CD4-positive, alpha-beta T cell treated with Interleukin-10 for 1 hour (primary cell): Measurements from ENCODE around the gene DOCK2.

Experiments used
- DNase-seq: peaks from one replicate; pipeline ENCODE4 v3.0.0-alpha.2; 2020

Gene DOCK2

DNA sequence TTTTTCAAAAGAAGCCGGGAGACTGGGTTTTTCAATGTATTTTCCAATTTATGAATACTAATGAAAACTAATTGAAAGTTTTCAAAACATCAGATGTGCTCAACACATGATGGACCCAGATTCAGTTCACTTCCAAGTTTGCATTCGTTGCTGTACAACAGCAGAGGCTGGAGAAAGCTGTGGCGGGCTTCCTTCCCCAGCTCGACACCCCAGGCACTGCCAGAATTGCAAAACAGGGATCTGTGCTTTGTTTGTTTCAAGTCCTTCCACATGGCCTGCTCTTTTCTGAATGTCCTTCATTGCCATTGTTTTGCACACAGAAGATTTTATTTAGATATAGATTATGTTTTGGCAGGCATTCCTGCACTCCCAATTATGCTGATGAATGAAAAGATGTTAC, 373.5 kb downstream of the DOCK2 start:
- no peak for DNase-seq

DNA sequence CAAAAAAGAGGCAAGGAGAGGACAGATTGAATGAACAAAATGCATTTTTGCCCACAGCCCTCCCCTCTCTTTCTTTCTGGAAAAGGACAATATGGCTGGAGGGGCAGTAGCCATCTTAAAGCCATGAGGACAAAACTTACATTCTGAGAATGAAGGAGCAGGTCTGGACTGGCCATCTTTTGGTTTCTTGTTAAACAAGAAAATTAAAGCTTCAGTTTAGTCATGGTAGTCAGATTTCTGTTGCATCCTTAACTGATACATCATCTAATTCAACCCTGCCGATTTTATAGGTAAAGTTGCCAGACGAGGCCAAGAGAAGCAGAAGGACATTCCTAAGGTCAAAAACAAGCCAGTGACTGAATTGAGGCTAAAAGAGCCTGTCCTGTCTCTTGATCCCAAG, 374.7 kb downstream of the DOCK2 start:
- no peak for DNase-seq

DNA sequence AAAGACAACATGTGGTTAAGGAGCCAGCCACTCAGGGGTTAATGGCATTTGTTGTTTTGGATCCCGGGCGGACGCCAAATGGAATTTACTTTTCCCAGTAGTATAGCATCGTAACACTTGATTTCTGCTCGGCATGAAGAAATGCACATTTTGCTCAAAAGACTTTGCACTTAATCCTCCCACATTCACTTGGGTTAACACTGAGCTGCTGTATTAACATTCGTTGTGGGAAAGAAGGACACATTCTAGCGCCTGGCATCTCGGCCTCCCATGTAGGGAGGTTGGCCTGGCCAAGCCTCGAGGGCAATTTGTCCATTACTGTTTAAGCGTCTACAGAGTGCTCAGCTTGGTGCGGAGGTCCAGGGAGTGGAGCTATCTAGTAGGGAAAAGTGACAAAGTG, 375.5 kb downstream of the DOCK2 start:
- DNase-seq, result no peak

DNA sequence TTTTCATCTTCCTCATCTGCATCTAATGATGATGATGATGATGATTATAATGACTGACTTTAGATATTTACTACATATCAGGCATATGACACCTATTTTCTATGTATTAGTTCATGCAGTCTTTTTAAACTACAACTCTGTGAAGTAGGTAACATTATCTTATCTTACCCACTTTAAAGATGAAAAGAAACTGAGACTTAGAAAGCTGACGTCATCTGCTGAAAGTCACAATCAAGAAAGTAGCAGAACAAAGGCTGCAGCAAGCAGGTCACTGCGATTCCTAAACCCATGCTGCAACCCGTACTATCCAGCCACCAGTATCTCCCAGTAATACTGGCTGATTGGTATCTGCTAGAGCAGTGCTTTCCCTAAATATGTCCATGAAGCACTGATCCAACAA, 383.3 kb downstream of the DOCK2 start:
- no peak for DNase-seq

DNA sequence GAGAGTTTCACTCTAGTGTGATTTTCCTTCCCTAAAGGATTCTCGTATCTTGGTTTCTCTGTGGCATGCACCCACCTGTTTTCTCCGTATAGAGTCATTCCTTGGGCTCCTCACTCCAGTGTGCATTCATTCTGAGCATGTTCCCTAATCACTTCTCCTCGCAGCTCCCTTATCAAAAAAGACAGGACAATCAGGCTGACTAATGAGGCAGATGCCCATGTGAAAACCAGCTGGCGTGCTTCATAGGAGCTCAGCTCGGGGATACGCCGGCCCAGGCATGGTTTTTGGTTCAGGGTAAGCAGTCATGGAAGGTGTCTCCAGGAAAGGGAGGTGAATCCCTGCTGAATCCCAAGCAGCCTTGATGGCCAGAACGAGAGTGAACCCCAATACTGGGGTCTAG, 384.4 kb downstream of the DOCK2 start:
- no peak for DNase-seq

DNA sequence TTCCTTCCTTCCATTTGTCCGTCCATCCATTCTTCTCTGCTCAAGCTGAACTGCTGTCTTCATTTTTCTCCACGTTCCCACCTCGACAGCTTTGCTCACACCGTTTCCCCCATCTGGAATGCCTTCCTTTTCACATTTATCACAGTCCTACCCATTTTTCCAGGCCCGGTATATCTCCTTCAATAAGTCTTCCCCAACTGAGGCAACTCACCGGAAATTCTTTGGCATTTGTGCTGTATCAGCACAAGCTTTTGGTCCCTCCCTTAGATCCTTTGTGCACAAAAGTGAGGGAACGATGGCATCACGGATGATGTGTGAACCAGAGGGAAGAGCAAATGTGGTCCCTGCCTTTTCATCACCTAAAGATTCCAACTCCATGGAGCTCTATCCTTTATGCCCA, 388.8 kb downstream of the DOCK2 start:
- DNase-seq, result no peak

DNA sequence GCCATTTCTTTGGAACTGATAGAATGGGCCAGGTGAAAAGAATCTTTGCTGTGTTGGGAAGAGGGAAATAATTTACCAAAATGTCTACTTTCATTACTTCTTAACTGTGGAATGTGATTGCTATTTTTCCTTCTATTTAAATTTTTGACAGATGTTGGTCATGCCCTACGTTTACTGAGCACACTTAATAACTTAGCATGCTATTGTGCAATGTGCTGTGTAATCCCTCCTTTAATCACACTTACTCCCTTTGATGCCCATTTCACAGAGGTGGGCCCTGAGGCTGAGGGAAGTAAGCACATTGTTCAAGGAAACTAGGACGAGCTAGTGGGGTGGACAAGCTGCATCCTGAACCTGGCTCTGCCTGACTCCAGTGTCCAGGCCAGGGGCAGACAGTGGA, 391.0 kb downstream of the DOCK2 start:
- DNase-seq, result no peak

DNA sequence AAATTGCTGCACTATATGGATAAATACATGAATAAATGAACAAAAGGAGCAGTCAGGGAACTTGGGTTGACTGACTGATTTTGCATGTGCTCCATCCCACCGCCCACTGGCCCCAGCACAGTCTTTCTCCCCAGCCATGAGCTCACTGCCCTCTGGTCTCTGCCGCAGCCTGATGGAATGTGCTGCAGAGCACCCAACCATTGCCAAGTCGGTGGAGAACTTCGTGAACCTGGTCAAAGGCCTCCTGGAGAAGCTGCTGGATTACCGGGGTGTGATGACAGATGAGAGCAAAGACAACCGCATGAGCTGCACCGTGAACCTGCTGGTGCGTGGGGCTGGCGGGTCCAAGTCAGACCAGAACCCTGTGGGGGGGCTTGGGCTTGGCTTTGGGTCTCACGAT, 397.2 kb downstream of the DOCK2 start:
- no peak for DNase-seq

DNA sequence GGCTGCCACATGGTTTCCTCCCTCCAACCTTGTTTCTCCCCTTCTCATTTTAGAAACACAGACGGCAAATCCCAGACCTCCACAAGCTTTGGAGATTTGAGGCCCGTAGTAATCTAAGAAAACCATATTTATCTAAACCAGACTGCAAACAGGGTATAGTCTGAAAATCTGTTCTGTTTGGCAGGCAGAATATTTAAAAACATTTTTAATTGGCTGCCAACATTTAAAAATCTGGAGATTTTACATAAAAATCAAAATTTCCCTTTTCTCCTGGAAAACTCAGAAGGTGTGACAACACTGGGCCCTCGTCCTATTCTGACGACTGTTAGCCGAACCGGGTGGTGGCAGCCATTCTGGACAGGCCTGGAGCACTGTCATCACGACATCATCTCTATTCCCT, 401.2 kb downstream of the DOCK2 start:
- no peak for DNase-seq

DNA sequence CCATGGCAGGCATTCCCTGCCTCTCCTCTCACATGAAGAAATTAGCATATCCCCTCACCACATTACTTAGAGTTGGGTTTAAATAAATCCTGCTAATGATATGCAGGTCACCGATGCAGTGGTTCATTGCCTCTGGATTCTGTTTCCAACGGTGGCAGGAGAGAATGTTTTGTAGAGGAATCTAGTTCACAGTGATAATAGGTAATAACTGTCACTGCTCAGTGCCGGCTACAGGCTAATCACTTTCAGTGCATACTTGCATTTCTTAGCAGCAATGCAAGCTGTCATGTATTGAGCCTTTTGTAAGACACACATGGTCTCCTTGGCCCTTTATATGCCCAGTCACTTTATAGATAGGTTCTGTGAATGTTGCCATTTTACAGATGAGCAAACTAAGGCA, 402.8 kb downstream of the DOCK2 start:
- DNase-seq, result no peak

DNA sequence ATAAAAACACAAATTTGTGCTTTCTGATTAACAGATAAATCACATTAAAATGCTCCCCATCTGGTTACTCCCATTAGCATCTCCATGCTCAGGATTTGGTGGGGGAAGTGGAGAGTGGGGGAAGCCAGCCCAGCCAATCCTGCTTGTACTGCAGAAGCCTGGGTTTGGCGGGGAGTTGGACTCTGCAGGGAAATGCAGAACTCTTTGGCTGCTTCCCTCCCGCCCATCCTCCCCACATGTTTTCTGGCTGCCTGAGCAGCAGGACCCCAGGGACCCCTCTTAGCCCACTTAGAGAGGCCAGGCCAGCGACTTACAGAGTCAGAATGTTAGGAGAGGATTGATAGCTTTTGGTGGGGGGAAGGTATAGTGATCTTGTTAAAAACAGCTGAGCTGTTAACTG, 409.2 kb downstream of the DOCK2 start:
- no peak for DNase-seq

DNA sequence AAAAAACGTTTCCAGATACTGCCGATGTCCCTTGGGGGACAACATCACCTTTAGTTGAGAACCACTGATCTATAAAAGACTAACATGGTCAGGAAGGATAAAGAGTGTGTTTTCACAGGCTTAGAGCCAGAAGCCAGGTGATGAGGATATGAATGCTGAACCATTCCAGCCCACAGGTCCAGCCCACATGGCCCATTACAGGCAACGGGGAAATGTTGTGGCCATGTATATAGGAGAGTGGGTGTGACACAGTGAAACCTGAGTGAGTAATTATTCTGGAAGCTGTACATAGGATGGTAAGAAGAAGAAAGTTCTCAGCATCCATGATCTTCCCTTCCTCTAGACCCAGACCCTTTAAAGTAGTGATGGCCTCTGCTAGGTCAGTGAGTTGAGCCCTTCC, 412.6 kb downstream of the DOCK2 start:
- DNase-seq, result no peak

DNA sequence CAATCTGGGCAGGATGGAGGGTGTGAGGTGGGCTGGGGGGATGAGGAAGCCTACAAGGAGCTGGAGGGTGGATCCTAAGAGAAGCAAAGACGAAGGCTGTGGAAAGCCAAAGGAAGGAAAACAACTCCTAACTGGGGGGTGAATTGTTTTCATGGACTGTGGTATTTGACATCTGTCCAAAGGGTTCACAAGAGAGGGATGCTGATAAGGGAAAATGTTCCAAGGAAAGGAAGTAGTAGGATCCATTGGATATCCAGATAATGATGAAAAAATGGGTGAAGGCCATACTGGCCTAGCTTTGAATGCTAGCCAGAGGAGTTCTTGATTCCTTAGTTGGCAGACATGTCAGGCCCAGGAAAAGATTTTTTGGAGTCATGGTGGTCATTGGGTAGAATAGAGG, 416.8 kb downstream of the DOCK2 start:
- no peak for DNase-seq

DNA sequence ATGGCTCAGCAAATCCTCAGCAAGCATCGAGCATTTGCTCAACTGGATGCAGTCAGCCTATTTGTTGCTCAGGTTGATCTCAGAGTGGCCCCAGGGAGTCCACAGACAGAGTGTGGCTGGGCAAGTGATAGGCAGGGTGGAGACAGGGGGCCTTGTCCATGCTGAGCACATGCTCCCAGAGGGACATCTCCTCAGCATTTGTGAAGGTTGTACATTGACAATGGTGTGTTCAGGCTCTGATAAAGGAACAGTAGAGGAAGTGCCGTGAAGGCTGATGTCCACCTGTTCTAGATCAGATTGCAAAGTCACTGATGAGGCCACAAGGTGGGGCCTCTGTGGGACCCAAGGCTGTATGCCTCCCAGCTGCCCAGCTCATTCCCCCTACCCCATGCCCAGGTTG, 418.5 kb downstream of the DOCK2 start:
- DNase-seq, result no peak

DNA sequence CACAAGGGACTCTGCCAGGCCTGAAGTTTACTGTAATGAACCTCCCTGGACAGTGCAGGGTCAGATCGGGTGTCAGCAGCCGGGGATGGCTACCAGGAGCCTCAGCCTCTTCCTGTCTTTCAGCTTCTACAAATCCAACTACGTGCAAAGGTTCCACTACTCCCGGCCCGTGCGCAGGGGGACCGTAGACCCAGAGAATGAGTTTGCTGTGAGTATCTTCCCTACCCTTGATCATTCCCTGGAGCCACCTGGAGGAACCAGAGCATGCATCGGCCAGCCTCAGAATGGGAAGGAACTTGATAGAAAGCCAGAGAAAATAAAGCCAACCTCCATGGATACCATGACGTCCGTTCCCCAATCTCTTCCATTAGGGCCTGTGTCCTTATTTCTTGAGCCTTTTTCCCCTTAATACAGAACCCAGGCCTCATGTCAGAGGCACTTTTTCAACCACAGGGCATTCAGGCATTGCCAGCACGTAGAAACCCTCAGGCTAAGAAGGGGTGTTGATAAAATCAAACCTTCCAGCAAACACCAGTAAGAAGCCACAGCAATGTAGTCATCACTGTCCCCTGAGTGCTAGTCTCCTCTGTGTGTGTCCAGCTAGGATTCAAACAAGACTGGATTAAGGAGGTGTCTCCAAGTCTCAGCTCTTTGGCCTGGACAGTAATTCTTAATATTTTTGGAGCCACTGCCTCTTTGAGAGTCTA, 419.6 kb downstream of the DOCK2 start:
- no peak for DNase-seq

DNA sequence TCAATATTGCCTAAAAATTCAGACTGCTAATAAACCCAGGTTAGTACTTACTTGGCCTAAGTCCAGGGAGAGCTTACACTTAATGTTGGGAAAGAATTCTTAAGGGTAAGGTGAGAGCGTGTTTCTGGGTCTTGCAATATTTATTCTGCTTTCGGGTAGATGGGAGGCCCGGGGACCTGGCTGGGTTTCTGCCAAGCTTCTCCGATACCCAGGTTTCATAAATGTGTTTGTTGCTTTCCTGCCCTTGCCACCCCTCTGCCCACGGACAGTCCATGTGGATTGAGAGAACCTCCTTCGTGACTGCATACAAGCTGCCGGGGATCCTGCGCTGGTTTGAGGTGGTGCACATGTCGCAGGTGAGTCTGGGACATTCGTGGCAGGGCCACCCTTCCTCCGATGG, 420.2 kb downstream of the DOCK2 start:
- DNase-seq, result no peak

DNA sequence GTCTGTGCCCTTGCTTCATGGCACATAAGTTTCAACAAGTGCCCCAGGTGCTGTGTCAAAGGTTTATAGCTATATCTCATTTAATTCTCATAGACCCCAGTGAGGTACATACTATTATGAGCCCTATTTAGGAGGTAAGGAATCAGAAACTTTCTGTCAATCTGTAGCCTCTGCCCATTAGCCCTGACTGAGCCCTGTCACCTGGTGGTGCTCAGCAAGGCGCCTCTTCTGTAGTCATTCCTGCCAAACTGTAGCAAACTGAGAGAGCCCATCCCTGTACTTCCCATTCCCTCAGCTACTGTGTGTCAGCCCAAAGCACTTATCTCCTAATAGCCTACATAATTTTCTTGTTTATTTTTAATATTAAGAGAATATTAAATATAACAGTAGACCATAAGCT, 422.1 kb downstream of the DOCK2 start:
- DNase-seq, result no peak

DNA sequence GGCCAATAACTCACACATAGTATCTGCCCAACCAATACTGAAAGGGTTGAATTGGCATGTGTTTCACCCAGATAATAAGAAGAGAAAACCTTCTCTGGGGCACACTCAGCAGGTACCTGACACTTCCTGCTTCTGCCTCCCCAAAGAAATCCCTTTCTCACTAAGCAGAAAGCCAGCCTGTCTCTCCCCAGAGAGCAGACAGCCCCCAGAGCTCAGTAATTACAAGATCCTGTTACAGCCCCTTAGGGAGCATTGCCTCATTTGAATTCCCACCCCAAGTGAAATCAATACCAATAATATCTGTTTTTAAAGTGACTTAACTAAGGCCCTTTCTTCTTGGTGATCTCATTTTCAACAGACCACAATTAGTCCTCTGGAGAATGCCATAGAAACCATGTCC, 430.1 kb downstream of the DOCK2 start:
- DNase-seq, result no peak

DNA sequence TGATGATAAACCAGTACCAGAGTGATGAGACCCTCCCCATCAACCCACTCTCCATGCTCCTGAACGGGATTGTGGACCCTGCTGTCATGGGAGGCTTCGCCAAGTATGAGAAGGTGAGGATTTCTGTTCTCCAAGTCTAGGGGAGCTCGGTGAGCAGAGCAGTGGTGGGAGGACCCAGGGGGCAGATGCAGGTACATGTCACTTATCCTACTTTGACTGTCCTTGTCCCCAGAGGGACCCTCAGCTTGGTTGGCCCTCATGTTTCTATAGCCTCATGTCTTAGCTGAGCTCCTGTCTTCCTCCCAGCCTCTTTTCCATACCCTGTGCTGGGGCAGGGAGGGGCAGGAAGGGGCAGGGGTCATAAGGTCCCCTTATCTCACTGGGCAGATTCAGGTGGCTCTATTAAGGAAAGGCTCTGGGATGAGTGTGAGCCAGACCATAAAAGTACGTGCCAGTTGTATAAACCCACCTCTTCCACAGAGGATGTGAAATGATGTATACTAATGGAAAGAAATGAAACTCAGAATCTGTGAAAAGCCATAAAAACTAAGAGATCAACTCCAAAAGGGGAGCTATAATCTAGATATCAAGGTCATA, 430.6 kb downstream of the DOCK2 start:
- no peak for DNase-seq

DNA sequence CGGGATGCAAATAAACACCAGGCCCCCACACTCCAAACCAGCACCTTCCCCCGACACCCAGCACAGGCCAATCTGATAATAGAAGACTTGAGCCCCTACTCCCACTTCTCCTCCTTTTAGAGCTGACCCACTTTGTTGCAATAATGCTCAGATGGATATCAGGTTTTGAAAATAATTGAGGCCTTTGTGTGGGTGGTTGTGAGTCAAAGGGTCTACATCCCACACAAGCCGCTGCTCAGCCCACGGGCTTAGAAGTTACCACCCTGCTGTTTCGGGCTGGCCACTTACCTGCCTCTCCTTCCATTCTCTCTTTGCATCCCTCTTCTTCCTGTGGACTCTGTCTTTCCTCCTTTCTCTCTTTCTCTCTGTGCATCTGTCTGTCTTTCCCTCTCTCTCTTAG, 432.4 kb downstream of the DOCK2 start:
- DNase-seq, result no peak

DNA sequence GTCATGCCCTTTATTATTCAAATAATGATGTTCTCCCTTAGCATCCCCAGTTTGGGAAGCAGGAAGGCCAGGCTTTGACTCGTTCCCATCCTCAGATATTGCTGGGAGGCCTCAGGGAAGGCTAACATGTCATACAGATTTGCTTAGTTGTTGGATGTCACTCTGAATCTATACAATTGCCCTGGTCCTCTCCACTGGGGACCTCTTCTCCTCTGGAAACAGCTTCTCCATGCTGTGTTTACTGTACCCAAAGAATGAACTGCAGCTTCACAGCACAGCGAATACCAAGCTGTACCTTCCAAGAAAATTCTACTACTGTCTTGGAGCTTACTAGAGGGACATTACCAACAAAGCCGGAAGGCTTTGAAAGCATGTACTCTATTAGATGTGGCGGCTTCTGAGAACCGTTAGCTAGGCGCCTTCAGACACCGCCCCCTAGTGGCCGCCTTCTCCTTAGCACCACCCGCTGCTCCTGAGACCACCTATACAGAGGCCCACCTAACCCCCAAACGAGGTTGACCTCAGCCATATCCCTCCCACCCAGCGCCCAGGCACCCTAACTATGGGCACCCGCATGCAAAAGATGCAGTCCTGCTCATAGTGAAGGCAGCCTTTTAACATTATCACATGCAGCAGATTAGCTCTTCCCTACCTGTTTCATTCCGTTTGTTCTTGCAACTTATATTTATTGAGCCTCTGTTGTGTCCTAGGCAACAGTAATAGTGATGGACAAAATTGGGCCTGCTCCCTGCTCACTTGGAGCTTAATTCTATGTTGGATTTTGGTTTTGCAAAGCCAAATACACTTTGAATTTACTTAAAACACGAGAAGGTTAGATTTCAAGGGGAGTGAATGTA, 433.7 kb downstream of the DOCK2 start:
- no peak for DNase-seq

DNA sequence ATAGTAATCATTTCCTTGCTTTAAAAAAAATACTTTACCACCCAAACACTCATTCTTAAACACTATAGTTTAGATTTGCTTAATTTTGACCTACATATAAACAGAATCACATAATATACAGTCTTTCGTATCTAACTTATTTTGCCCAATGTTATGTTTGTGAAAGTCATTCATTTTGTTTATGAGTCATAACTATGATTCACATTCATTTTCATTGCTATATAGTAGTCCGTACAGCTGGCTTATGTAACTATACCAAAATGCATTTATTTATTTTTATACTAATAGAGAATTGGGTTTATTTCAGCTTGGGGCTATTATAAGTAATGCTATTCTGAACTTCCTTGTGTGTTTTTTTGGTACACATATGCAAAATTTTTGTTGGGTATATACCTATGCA, 434.7 kb downstream of the DOCK2 start:
- no peak for DNase-seq

DNA sequence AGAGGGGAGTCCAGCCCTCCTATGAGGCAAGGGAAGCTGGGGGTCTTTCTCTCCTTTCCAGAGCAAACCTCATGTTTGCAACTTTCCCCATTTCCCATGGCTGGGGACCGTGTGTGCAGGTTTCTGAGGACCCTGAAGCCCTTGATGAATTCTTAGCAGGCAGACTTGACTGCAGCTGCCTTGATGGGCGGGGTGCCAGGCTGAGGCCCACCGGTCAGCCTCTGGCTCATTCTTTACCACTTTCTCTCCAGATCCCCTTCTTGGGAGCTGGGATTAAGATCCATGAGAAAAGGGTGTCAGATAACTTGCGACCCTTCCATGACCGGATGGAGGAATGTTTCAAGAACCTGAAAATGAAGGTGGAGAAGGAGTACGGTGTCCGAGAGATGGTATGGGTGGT, 438.6 kb downstream of the DOCK2 start:
- DNase-seq, result no peak

DNA sequence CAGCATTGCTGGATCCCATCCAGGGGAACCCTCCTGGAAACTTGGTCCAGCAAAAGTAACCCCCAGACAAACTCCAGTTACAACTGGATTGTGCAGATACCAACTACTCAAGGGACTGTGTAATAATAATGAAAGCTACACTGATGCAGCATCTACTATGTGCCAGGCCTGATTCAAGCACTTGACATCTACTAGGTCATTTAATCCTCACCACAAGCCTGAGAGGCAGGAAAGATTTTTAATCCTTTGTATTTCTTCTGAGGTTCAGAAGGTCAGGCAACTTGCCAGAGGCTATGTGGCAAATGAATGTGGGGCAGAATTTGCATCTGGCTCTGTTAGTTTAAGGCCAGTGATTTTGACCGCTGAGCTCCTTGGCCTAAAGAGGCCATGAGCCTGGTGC, 439.1 kb downstream of the DOCK2 start:
- DNase-seq, result no peak
